ENCODE measurements around the gene DDX19B. TPM values are rescaled to one million over a fixed set of nuclear protein-coding genes. Genes with fewer than 3 reads are reported as not detected.
"Not testable (repeated sequence)": the region's sequence is repeated elsewhere in the genome, so short reads cannot be mapped to it uniquely, and the experiment has no call there.

The DDX19B gene
- 24.0 and 32.6 TPM in 2 replicates for total RNA-seq

DNA sequence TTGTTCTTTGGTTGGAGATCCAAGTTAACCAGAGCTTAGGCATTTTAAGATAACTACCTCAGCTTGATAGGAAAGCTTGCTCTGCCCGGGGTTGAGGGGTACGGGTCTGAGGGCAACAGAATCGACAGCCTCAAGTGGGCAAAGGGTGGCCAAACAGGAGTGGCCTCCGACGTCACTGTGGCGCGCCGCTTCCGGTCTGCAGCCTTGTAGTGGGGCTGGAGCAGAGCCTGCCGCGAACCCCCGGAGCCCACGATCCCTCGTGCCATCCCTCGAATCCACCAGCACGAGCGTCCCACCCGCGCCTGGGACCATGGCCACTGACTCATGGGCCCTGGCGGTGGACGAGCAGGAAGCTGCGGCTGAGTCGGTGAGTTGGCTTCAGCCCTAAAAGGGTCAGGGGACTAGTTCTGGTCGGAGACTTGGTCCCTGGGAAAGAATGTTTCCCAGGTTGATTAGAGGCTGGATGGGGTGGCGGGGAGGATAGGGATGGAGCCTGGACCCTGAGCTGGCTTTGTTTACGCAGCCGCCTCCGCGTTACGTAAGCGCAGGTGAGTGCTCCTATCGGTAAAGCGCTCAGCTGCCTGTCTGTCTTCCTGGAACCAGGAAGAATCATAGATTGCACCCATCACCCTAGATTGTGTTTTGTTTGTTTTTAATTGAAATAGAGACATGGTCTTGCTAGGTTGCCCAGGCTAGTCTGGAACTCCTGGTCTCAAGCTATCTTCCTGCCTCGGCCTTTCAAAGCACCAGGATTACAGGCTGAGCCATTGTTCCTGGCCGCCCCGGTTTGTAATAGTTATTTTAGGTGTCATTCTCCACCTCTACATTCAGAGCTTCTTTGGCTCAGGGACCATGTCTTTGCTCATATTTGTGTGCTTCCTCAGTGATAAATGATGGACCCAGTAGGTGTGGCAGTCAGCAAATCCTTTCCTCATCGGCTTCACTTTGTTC is at the start of gene DDX19B:
Gene DDX19B (plus strand): TSS at position 199 of the 951 bp plus-strand sequence. CDS start 112 bp downstream, at position 311.
- peak; percentile 83 for DNase-seq

DNA sequence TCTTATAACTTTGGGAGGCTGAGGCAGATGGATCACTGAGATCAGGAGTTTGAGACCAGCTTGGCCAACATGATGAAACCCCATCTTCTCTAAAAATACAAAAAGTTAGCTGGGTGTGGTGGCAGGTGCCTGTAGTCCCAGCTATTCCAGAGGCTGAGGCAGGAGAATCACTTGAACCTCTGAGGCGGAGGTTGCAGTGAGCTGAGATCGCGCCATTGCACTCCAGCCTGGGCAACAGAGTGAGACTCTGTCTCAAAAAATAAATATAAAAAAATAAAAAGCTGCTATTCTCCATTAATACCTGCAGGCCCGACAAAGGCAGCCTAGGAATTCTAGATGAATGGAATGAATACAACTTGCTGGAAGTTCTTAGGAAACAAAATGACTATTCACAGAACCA is 49.3 kb upstream of the DDX19B start:
- not testable (repeated sequence) for DNase-seq

DNA sequence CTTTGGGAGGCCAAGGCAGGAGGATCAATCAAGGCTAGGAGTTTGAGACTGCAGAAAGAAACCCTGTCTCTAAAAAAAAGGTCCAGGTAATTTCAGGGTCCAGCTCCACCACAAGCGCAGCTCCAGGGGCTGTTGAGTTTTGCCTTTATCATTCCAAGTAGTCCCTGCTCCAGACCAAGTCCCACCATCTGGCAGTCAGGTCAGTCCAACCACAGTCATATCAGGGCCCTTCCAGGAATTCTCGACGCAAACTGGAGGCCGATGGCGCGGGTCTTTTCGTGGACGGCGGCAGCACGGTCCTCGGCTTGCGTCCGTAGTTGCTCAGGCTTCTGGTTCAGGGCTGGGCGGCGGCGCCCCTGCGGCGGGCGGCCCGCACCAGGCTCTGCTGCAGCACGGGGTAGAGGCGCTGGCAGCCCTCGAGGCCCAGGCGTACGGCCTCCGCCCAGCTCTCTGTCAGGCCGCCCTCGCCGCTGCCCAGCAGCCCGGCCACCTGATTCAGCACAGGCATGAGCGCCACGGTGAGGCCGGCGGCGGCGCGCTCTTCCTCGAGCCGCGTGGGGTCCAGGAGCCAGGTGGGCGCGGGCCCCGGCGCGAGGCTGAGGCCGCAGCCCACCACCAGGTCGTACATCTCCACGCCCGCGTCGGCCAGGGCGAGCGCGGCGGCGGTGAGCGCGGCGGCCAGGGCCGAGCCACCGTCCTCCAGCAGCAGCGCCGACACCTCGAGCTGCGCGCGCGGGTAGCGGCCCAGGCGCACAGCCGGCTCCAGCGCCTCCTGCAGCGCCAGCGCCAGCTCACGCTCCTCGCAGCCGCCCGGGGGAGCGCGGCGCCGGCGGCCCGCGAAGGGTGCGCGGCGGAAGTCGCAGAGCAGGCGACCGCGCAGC is 48.0 kb upstream of the DDX19B start:
- peak; percentile 79 for DNase-seq

DNA sequence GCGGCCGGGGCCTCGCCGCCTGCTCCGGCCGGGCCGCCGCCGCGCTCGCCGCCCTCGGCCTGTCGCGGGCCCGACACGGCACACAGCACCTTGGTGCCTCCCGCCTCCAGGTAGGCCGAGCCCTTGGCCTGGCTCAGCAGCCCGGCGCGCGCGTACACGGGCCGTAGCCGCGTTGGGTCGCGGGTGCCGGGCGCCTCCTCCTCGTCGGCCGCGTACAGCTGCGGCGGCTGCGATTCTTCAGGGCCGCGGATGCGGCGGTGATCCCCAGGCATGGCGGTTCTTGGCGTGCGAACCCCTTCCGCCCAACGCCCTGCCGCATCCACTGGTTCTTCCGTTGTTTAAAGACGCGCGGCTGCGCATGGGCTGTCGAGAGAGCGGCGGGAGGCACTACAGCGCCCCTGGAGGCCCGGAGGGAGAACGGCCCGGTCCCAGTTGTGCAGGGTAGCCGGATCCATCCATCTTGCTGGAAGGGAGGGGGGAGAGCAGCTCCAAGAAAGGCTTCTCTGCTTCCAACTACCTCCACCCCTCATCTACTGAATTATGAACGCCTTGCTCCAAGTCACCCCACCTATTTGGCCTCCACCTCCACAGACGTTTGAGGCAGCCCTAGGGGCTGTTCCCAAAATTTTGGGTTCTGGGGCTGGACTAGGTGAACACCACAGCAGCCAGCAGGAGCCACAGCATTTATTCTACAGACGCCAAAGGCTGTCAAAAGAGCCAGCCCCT is 47.2 kb upstream of the DDX19B start, which contains the start of gene EXOSC6:
Gene EXOSC6 (minus strand): TSS at position 312 of the 726 bp plus-strand sequence. CDS start 40 bp downstream, at position 272.
- DNase-seq: peak; percentile 96

DNA sequence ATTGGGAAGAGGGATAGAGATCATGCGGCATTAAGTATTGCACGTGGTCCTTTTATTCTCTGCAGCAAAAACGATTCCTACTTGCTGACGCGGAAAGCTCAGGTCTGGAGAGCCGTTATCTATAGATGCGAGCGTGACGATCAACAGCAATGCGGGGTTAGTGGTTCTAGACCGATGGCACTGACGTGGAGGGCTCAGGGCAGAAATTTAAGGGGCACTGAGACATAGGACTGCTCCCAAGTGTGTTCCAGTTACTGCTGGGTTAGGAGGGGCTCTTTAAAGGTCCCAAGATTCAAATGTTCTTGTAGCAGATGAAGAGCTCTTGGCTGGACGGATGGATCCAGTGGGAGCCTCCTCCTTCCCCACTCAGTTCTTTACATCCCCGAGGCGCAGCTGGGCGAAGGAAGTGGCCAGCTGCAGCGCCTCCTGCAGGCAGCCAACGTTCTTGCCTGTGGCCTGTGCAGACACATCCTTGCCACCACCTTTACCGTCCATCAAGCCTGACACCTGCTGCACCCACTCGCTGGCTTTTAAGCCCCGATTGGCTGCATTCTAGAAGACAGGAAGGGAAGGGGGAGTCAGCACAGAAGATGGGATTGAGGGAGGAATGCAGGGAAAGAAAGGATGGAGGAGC is 46.5 kb upstream of the DDX19B start:
- DNase-seq: peak; percentile 23

- peak; percentile 72 for DNase-seq
Measured at GRCh38 chr16:70253291-70254106, 45.5 kb upstream of the DDX19B start.

GRCh38 chr16:70254180-70254964 is 44.6 kb upstream of the DDX19B start:
- peak; percentile 67 for DNase-seq

DNA sequence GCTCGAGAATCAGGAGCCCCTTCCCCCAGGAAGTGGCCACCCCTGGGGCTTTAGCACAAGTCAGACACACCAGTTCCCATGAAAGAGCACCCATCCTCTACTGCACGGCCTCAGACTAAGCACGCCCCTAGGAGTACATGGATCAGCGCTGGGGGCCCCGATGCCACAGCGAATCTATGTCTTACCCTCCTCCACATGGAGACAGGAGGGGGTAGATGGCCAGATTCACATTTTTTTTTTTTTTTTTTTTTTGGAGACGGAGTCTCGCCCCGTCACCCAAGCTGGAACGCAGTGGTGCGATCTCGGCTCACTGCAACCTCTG is 44.1 kb upstream of the DDX19B start:
- no peak for DNase-seq

GRCh38 chr16:70255574-70255973 is 43.4 kb upstream of the DDX19B start:
- DNase-seq: no peak

DNA sequence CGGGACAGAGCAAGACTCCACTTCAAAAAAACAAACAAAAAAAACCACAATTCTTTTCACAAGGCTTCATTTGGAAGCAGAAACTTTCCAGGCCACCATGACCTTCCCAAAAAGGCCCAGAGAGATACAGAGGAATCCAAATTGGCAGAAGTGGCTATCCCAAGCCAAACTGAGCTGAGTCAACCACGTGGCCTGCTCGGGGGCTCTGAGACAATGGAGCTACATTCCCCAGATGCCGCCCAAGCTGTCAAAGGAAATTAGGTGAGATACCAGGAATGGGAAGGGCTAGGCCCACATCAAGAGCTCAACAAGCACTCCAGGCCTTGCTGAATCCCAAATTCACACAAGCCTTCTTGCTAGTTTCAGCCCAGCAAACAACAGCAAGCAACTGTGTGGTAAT is 41.6 kb upstream of the DDX19B start:
- peak; percentile 36 for DNase-seq

DNA sequence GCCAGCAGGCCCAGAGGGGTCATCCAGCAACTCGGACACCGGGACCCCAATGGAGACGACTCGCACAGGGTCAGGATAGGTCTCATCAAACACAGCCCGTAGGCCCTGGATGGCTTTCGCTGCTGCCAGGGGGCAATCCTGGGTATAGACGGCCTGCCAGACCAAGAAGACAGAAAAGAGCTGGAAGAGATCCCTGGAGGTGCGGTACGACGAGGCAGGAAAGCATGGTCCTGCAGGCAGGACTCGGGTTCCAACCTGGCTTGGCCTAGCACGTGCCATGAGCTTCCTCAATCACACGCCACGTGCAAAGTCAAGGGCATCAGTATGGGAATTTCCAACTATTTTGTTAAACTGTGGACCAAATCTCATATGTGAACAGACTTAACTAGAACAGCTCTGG is 40.9 kb upstream of the DDX19B start:
- DNase-seq: no peak

GRCh38 chr16:70258946-70259345 is 40.0 kb upstream of the DDX19B start:
- no peak for DNase-seq

- not testable (repeated sequence) for DNase-seq
Measured at GRCh38 chr16:70259903-70260302, 39.1 kb upstream of the DDX19B start.

GRCh38 chr16:70267516-70267915 is 31.5 kb upstream of the DDX19B start:
- DNase-seq: peak; percentile 87

DNA sequence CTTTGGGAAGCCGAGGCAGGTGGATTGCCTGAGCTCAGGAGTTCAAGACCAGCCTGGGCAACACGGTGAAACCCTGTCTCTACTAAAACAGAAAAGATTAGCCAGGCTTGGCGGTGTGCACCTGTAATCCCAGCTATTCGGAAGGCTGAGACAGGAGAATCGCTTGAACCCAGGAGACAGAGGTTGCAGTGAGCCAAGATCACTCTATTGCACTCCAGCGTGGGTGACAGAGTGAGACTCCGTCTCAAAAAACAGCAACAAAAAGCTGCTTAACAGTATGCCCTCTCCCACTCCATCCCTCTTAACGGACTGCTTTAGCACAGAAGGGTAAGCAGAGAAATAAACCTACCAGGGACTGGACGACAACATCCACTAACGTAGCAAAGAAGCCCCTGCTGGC is 31.1 kb upstream of the DDX19B start:
- not testable (repeated sequence) for DNase-seq

GRCh38 chr16:70269471-70269870 is 29.5 kb upstream of the DDX19B start:
- no peak for DNase-seq

DNA sequence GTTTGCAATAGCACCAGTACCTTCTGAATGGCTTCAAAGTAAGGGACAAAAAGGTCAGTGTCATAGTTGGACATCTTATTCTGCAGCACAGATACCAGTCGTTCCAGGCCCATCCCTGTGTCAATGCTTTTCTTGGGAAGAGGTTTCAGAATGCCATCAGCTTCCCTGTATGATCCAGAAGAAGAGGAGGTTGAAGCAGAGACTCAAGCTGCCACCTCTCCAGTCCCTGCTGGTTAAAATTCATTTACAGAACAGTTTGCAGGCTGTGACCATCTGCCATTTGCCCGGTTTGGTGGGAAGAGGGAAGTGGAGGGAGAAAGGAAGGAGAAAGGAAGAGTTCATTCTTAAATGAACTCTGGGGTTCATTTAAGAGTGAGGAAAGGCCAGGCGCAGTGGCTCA is 28.8 kb upstream of the DDX19B start:
- no peak for DNase-seq

- DNase-seq: no peak
Measured at GRCh38 chr16:70271696-70272095, 27.3 kb upstream of the DDX19B start.

DNA sequence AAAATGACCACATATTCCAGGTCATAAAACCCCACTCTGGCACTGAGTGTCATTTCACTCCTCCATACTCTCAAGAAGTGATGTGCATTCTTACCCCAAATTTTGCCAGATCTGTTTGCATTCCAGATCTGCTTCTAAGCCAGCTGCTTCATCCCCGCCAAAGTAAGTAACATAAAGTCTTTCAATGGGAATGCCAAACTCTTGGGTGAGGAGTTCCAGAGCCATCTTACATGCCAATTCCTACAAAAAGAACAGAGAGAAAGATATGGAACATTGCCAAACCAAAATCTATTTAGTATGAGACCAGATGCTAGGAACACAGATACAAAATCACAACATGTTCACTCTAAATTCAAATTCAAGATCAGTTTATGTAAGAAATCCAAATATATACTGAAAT is 22.6 kb upstream of the DDX19B start:
- DNase-seq: no peak

DNA sequence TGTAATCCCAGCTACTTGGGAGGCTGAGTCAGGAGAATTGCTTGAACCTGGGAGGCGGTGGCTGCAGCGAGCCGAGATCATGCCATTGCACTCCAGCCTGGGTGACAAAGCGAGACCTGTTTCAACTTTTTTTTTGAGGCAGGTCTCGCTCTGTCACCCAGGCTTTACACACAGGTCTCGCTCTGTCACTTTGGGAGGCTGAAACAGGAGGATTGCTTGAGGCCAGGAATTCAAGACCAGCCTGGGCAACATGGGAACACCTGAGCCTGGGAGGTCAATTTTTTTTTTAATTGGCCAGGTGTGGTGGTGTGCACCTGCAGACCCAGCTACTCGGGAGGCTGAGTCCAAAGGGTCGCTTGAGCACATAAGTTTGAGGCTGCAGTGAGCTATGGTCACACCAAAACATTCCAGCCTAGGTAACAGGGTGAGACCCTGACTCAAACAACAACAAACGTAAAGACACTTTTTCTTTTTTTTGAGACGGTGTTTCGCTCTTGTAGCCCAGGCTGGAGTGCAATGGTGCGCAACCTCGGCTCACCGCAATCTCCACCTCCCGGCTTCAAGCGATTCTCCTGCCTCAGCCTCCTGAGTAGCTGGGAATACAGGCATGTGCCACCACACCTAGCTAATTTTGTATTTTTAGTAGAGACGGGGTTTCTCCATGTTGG is 11.5 kb upstream of the DDX19B start:
- not testable (repeated sequence) for DNase-seq

All from dermis blood vessel endothelial cell (primary cell).